ENCODE results near the gene CT83. TPM values are rescaled to one million over a fixed set of nuclear protein-coding genes. Genes with fewer than 3 reads are reported as not detected.

Gene CT83
- not detected for total RNA-seq (ENCODE audit: insufficient read depth, low replicate concordance)

GRCh38 chrX:116462822-116463221 is at the start of gene CT83:
TSS of gene CT83 (minus strand) at chrX:116462976. CDS start at chrX:116462856, 120 bp downstream.
- no peak for DNase-seq (ENCODE audit: low spot score)

- peak; percentile 1 for DNase-seq (ENCODE audit: low spot score)
These were observed 37.0 kb upstream of the CT83 start for GRCh38 chrX:116499780-116500179.

GRCh38 chrX:116493271-116493670 is 30.5 kb upstream of the CT83 start:
- DNase-seq (ENCODE audit: low spot score) = no peak

- DNase-seq (ENCODE audit: low spot score) = no peak
These were observed 27.3 kb upstream of the CT83 start for GRCh38 chrX:116490104-116490503.

- DNase-seq (ENCODE audit: low spot score) = no peak
These were observed 17.3 kb upstream of the CT83 start for GRCh38 chrX:116480059-116480458.

GRCh38 chrX:116449156-116449555 is 13.6 kb downstream of the CT83 start:
- DNase-seq (ENCODE audit: low spot score) = peak; percentile 9

- DNase-seq (ENCODE audit: low spot score) = no peak
These were observed 26.4 kb downstream of the CT83 start, which contains the start of gene SLC6A14 for GRCh38 chrX:116436358-116436816. TSS of gene SLC6A14 (plus strand) at chrX:116436606. CDS start at chrX:116436710, 104 bp downstream.

- no peak for DNase-seq (ENCODE audit: low spot score)
These were observed 27.2 kb downstream of the CT83 start for GRCh38 chrX:116435597-116435996.

GRCh38 chrX:116427978-116428377 is 34.8 kb downstream of the CT83 start:
- no peak for DNase-seq (ENCODE audit: low spot score)

- DNase-seq (ENCODE audit: low spot score) = no peak
These were observed 44.8 kb downstream of the CT83 start for GRCh38 chrX:116417968-116418367.

GRCh38 chrX:116417214-116417613 is 45.6 kb downstream of the CT83 start:
- peak; percentile 1 for DNase-seq (ENCODE audit: low spot score)

- DNase-seq (ENCODE audit: low spot score) = no peak
These were observed 49.5 kb downstream of the CT83 start for GRCh38 chrX:116413273-116413672.

Other genes starting within 250 kb of the CT83 start
- 0.48 TPM for gene SLC6A14, start 26.4 kb downstream of the CT83 start, total RNA-seq (ENCODE audit: insufficient read depth, low replicate concordance)